ENCODE data around the gene FGF3. TPM values are rescaled to one million over a fixed set of nuclear protein-coding genes. Genes with fewer than 3 reads are reported as not detected.
"Not testable (repeated sequence)": the region's sequence is repeated elsewhere in the genome, so short reads cannot be mapped to it uniquely, and the experiment has no call there.

Gene FGF3
- polyA plus RNA-seq, 12 donors, result not detected

DNA sequence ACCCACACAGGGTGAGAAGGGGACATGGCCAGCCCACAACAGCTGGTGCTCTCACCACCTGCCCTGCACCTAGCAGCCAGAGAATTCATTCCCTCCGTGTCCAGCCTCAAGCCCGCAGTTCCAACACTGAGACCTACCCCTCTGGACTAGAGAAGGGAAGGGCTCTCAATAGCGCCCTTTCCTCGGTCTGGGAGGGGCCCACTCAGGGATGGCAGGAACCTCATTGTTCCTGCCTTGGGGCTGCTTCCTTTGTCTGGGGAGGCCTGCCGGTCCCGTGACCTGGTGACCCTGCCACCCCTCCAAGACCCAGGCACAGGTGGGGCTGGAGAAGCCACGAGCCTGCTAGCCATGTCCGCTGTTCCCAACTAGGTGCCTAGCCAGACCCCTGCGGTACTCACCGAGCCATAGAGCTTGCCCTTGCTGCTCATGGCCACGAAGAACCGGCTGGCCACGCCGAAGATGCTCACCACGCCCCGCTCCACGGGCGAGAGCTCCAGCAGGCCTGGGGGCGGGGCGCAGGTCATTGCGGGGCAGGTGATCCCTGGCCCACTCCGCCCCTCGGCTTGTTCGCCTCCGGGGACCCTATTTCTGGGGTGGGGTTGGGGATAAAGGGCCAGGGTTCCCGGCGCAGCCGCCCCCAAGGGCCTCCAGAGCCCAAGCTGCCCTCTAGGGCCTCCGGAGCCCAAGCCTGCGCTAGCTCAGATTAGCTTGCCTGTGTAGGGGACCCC is 45.4 kb downstream of the FGF3 start:
- no peak for DNase-seq

DNA sequence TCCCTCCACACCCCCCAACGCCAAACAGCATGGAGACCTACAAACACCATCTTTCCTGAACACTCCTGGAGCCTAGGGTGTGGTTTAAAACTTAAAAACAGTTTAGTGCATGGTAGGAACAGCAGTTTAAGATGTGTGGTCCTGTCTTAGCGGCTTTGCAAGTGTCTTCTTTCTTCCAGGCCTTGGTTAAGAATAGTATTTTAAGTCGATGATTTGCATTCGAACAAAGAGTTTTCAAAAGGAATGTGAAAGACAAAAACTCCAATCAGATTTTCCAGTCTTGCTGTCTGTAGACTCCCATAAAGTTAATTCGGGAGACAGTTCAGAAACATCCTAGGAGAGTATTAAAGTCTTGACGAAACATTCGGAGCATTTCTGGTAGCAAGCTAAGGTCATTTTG is 47.8 kb downstream of the FGF3 start:
- no peak for DNase-seq

DNA sequence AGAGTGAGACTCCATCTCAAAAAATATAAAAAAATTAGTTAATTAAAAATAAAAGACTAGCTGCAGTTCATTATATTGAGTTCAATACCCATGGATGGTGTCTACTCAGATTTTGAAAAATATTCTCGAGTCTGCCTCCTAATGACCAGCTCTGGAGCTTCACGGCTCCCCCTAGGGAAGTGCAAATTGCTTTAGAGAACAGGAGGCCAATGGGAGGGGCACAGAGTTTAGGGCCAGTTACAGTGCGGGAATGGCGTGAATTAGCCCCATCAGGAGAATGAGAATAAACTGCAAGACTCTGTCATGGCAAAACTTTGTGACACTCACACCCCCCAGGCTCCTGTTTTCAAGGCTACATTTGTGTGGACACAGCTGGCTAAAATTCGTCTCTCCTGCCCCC is 48.7 kb downstream of the FGF3 start:
- DNase-seq, result no peak

DNA sequence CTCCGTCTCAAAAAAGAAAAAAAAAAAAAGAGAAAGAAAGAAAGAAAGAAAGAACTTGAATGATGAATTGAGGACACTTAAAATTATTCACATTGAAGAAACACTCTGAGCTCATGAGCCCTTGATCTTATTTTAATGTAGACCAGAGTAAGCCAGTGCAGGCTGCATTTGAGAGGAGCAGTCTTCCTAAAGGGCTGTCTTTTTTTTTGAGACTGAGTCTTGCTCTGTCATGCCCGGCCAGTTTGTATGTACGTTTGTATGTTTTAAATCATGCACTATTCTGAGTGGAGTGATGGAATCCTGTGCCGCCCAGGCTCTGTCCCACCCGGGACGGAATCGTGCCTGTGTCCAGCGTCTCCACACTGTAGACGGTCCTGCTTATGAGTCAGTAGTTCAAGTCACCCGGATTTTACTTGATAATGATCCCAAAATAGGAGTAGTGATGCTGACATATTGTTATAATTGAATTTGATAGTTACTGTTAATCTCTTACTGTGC is 53.7 kb downstream of the FGF3 start:
- no peak for DNase-seq

DNA sequence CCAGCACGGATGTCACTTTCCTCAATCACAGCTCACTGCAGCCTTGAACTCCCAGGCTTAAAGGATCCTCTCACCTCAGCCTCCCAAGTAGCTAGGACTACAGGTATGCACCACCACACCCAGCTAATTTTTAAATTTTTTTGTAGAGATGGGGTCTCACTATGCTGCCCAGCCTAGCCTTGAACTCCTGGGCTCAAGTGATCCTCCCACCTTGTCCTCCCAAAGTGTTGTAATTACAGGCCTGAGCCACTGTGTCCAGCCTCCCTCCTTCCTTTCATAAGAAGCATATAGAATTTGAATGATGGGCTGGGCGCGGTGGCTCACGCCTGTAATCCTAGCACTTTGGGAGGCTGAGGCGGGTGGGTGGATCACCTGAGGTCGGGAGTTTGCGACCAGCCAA is 54.3 kb downstream of the FGF3 start:
- DNase-seq, result not testable (repeated sequence)

DNA sequence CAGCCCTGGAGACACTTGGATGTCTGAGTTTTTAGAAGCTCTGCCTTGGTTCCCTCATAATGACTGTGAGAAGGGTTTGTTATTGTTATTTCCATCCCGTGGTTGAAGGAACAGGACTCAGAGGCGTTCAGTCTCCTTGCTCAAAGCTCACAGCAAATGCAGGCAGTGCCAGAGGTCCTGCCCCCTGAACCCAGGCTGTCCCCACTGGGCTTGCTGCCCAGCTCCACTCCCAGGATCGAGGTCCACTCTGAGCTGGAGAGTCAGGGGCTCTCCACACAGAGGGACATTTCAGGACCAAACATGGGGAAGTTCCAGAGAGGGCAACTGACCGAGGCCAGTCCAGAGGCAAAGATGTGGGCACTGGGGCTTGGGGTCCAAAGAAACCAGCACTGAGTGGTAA is 58.9 kb downstream of the FGF3 start:
- no peak for DNase-seq

Other genes with a start within 250 kb of the FGF3 start
- gene CCND1, start 178.3 kb downstream of the FGF3 start, polyA plus RNA-seq (ENCODE audit: insufficient read length in 12 of 12), result 100 to 1,000 TPM in 2 of 12 donors, 10 to 100 TPM in 9, not detected in 1; 55.4 to 149 (median 76.6) TPM
- 10 to 100 TPM in 11 of 12 donors, not detected in 1; 14.1 to 26.3 (median 18.0) TPM for gene LTO1, start 144.1 kb downstream of the FGF3 start, polyA plus RNA-seq (ENCODE audit: insufficient read length in 12 of 12)
- 1 to 10 TPM in 7 of 12 donors, under 1 TPM in 3, not detected in 2; 0.53 to 5.2 (median 1.1) TPM for gene FGF19, start 115.4 kb downstream of the FGF3 start, polyA plus RNA-seq (ENCODE audit: insufficient read length in 12 of 12)
- gene FGF4, start 44.1 kb downstream of the FGF3 start, polyA plus RNA-seq (ENCODE audit: insufficient read length in 12 of 12), result 10 to 100 TPM in 3 of 12 donors, 1 to 10 TPM in 8, not detected in 1; 3.7 to 12.8 (median 6.6) TPM